Loucy (cell line): ENCODE measurements around the gene PRDM2.

Experiments used
- H2AFZ ChIP-seq: fragments of 200-600 bp; sonication (generic); 2 replicates; pipeline ENCODE4 v1.6.0; 2016; ENCODE audit warnings: antibody characterized with exemption, mild to moderate bottlenecking, low read length, moderate library complexity
- H3F3A ChIP-seq: fragments of 200-600 bp; 2 replicates; pipeline ENCODE4 v1.6.0; 2016; ENCODE audit warnings: antibody characterized with exemption, low read depth, mild to moderate bottlenecking
- H3K27me3 ChIP-seq: fragments of 200-600 bp; sonication (generic); 2 replicates; pipeline ENCODE4 v1.6.1; 2014; ENCODE audit warnings: low read length, mild to moderate bottlenecking; ENCODE audit not compliant: insufficient read depth, poor library complexity, severe bottlenecking
- H3K36me3 ChIP-seq: fragments of 200-600 bp; sonication (generic); 2 replicates; pipeline ENCODE4 v1.6.1; 2016; ENCODE audit warnings: low read length; ENCODE audit not compliant: insufficient read depth
- H3K4me1 ChIP-seq: fragments of 200-600 bp; sonication (generic); 2 replicates; pipeline ENCODE4 v1.5.1; 2014; ENCODE audit warnings: low read length, mild to moderate bottlenecking; ENCODE audit not compliant: insufficient read depth, poor library complexity, severe bottlenecking
- H3K4me2 ChIP-seq: fragments of 200-600 bp; sonication (generic); 2 replicates; pipeline ENCODE4 v1.6.0; 2014; ENCODE audit warnings: antibody characterized with exemption, low read length, low read depth, mild to moderate bottlenecking; ENCODE audit not compliant: poor library complexity, severe bottlenecking
- H3K4me3 ChIP-seq: fragments of 200-600 bp; sonication (generic); 2 replicates; pipeline ENCODE4 v1.5.1; 2014; ENCODE audit warnings: low read length, mild to moderate bottlenecking, mixed read lengths; ENCODE audit not compliant: poor library complexity, severe bottlenecking
- H3K79me2 ChIP-seq: fragments of 200-600 bp; sonication (generic); 2 replicates; pipeline ENCODE4 v1.6.1; 2014; ENCODE audit warnings: low read length; ENCODE audit not compliant: insufficient read depth
- H3K9ac ChIP-seq: fragments of 200-600 bp; sonication (generic); 2 replicates; pipeline ENCODE4 v1.6.0; 2014; ENCODE audit warnings: mild to moderate bottlenecking, low read depth, low read length, moderate library complexity; ENCODE audit not compliant: poor library complexity, severe bottlenecking
- H3K9me2 ChIP-seq: fragments of 200-600 bp; sonication (generic); replicated peaks from 2 replicates; pipeline ENCODE4 v1.6.1; 2016; ENCODE audit warnings: low read depth, low read length, mixed read lengths
- H3K9me3 ChIP-seq: fragments of 200-600 bp; sonication (generic); 2 replicates; pipeline ENCODE4 v1.6.1; 2014; ENCODE audit warnings: mild to moderate bottlenecking, antibody characterized with exemption, low read length, low read depth; ENCODE audit not compliant: insufficient read depth
- H4K20me1 ChIP-seq: fragments of 200-600 bp; sonication (generic); 2 replicates; pipeline ENCODE4 v1.6.0; 2014; ENCODE audit warnings: antibody characterized with exemption, low read length, mild to moderate bottlenecking; ENCODE audit not compliant: insufficient read depth, poor library complexity, severe bottlenecking
- EZH2phosphoT487 ChIP-seq: fragments of 200-600 bp; IDR thresholded peaks from 2 replicates; pipeline ENCODE4 v1.6.1; 2018; ENCODE audit warnings: antibody characterized with exemption, mild to moderate bottlenecking, moderate library complexity, borderline replicate concordance
- TF ChIP-seq, protein P1 (sequence below): fragments of 200-600 bp; sonication (generic); conservative IDR thresholded peaks from 2 replicates; pipeline ENCODE4 v1.5.1; 2014; ENCODE audit warnings: mild to moderate bottlenecking, antibody characterized with exemption, low read length

Gene PRDM2

GRCh38 chr1:13774121-13774520, 74.1 kb downstream of the PRDM2 start:
- Histone ChIP-seq H3F3A (no peaks in the 10 kb centered on the region), H3K79me2 (peaks cover 77% of the 10 kb centered on the region), H3K4me3 (no peak overlapping the region), H3K9me2 (no peaks in the 10 kb centered on the region), H3K9ac (no peak overlapping the region), H3K4me1 (no peaks in the 10 kb centered on the region), H3K9me3 (no peaks in the 10 kb centered on the region), H3K36me3 (peaks cover 87% of the 10 kb centered on the region), H2AFZ (no peak overlapping the region), H4K20me1 (peaks cover 61% of the 10 kb centered on the region), H3K4me2 (no peak overlapping the region), H3K27me3 (no peaks in the 10 kb centered on the region)
- TF ChIP-seq, protein P1, sequence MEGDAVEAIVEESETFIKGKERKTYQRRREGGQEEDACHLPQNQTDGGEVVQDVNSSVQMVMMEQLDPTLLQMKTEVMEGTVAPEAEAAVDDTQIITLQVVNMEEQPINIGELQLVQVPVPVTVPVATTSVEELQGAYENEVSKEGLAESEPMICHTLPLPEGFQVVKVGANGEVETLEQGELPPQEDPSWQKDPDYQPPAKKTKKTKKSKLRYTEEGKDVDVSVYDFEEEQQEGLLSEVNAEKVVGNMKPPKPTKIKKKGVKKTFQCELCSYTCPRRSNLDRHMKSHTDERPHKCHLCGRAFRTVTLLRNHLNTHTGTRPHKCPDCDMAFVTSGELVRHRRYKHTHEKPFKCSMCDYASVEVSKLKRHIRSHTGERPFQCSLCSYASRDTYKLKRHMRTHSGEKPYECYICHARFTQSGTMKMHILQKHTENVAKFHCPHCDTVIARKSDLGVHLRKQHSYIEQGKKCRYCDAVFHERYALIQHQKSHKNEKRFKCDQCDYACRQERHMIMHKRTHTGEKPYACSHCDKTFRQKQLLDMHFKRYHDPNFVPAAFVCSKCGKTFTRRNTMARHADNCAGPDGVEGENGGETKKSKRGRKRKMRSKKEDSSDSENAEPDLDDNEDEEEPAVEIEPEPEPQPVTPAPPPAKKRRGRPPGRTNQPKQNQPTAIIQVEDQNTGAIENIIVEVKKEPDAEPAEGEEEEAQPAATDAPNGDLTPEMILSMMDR = no peak
- TF ChIP-seq EZH2phosphoT487 = no peak

DNA sequence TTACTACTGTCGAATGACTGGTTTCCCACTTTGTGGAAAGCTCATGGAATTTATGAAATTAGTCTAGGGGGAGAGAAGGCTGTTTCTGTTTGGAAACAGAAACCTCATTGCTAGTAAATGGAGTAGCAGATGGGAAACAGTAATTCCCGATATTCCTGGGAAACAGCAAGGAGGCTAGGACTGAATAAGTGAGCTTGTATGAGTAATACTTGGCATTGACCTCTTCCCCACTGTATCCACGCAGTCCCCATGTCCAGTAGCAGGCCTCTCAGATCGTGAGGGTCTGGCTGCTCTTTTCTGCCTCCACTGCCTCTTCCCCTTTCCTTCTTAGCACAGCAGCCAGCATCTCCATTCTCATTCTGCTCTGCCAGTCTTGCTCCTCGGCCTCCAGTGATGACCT, 75.5 kb downstream of the PRDM2 start:
- Histone ChIP-seq H3K27me3 (no peaks in the 10 kb centered on the region), H4K20me1 (peaks cover 47% of the 10 kb centered on the region), H3K79me2 (peaks cover 68% of the 10 kb centered on the region), H3K36me3 (peaks cover 88% of the 10 kb centered on the region), H3K4me1 (no peaks in the 10 kb centered on the region), H3F3A (no peaks in the 10 kb centered on the region), H3K9ac (no peak overlapping the region), H3K9me3 (no peaks in the 10 kb centered on the region), H2AFZ (no peak overlapping the region), H3K9me2 (no peaks in the 10 kb centered on the region), H3K4me3 (no peak overlapping the region), H3K4me2 (no peak overlapping the region)
- TF ChIP-seq, protein P1 = no peak
- no peak for TF ChIP-seq EZH2phosphoT487

DNA sequence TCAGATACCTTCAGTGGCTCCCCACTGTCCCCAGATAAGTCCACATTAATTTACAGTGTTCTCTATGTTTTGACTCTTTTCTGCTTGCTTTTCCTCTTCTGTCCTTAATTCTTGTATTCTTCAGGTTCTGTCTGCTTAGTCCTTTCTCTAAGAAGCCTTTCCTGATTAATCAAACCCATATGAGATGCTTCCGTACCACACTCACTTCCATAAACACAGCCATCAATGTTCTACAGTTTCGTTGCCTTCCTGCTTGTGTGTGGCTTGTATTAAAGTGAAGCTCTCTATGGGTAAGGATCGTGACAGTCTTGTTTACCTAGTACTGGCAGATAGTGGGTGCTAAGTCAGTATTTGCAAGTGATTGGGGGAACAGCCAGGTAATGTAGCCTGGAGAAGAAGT, 75.9 kb downstream of the PRDM2 start:
- no peak overlapping the region for H3K4me2 ChIP-seq
- H3K4me1 ChIP-seq = no peaks in the 10 kb centered on the region
- H3K36me3 ChIP-seq = peaks cover 88% of the 10 kb centered on the region
- no peak overlapping the region for H2AFZ ChIP-seq
- H3K79me2 ChIP-seq = peaks cover 64% of the 10 kb centered on the region
- no peak overlapping the region for H3K4me3 ChIP-seq
- no peaks in the 10 kb centered on the region for H3K9me3 ChIP-seq
- H3K9me2 ChIP-seq = no peaks in the 10 kb centered on the region
- no peaks in the 10 kb centered on the region for H3K27me3 ChIP-seq
- TF ChIP-seq, protein P1 = no peak
- no peak for TF ChIP-seq EZH2phosphoT487
- H3F3A ChIP-seq = no peaks in the 10 kb centered on the region
- no peak overlapping the region for H3K9ac ChIP-seq
- H4K20me1 ChIP-seq = peaks cover 46% of the 10 kb centered on the region
